ENCODE results near the gene ARL9. TPM values are rescaled to one million over a fixed set of nuclear protein-coding genes. Genes with fewer than 3 reads are reported as not detected.

The ARL9 gene
- total RNA-seq, 1 experiment from 2014 or later, result not detected

- Histone ChIP-seq H3K9me3 (ENCODE audit: control insufficient read depth, low read depth, low read length) (no peaks in the 10 kb centered on the region), H3K14ac (ENCODE audit: insufficient read depth, low read length) (no peak overlapping the region), H2AK5ac (ENCODE audit: insufficient read length, low read length) (no peak overlapping the region), H3K18ac (ENCODE audit: insufficient read length, low read depth, low read length) (no peak overlapping the region), H4K20me1 (ENCODE audit: control insufficient read depth, insufficient read depth, insufficient read length) (no peaks in the 10 kb centered on the region), H2BK12ac (ENCODE audit: insufficient read length, low read depth, low read length) (no peak overlapping the region), H2AFZ (ENCODE audit: low read length) (no peak overlapping the region), H3K23ac (ENCODE audit: insufficient read length, low read depth, low read length) (no peak overlapping the region), H3K9ac (ENCODE audit: extremely low read depth, insufficient read length, low read length) (no peak overlapping the region), H3K4me1 (ENCODE audit: insufficient read depth, low read length) (no peaks in the 10 kb centered on the region), H3K27me3 (ENCODE audit: insufficient read depth, low read length) (no peaks in the 10 kb centered on the region), H3K79me1 (ENCODE audit: insufficient read depth, low read depth, low read length, poor library complexity, severe bottlenecking) (no peaks in the 10 kb centered on the region), H3K4ac (ENCODE audit: low read depth, low read length) (no peak overlapping the region), H3K4me2 (ENCODE audit: insufficient read depth, insufficient read length, low read length) (no peak overlapping the region), H3K27ac (ENCODE audit: insufficient read length, low read depth, low read length) (no peak overlapping the region), H2BK20ac (ENCODE audit: low read depth, low read length, poor library complexity, severe bottlenecking) (no peak overlapping the region), H4K8ac (replicated peaks; ENCODE audit: insufficient read length, low read depth, low read length) (no peak overlapping the region), H3K23me2 (ENCODE audit: insufficient read length, low read depth, low read length, poor library complexity, severe bottlenecking) (no peaks in the 10 kb centered on the region), H4K5ac (ENCODE audit: insufficient read length, low read depth, low read length) (no peak overlapping the region), H3T11ph (ENCODE audit: low read length) (no peak overlapping the region), H2BK120ac (ENCODE audit: low read depth, low read length, poor library complexity, severe bottlenecking) (no peak overlapping the region), H3K79me2 (ENCODE audit: insufficient read depth, low read length) (no peaks in the 10 kb centered on the region), H3K56ac (ENCODE audit: insufficient read length, low read depth, low read length) (no peak overlapping the region), H2BK15ac (ENCODE audit: low read depth, low read length) (no peak overlapping the region), H4K91ac (ENCODE audit: insufficient read length, low read depth, low read length) (no peak overlapping the region), H2BK5ac (ENCODE audit: insufficient read length, low read length) (no peak overlapping the region)
- Mint-ChIP-seq H3K36me3 (ENCODE audit: insufficient read depth in 1 of 3, low read depth in 3 of 3) (no peaks in the 10 kb centered on the region), H3K4me3 (no peak overlapping the region), H3K27ac (no peak overlapping the region), H3K9me3 (no peaks in the 10 kb centered on the region), H3K4me1 (peaks cover 7% of the 10 kb centered on the region in 2 experiments; a peak in 3 of 4 replicates), H3K27me3 (ENCODE audit: low read depth) (peaks cover 2% of the 10 kb centered on the region)
- TF ChIP-seq CTCF (conservative IDR thresholded peaks at IDR 0.05), result no peak
- no CpG with 5 or more reads among the region's 4 CpGs for WGBS (ENCODE audit: extremely low coverage, insufficient read length, low lambda C conversion rate)
- DNase-seq, result no peak
These were observed 64.5 kb downstream of the ARL9 start for GRCh38 chr4:56570041-56570440.

Other genes with a start within 250 kb of the ARL9 start
- gene AASDH, start 118.3 kb upstream of the ARL9 start, total RNA-seq (2021), result 11.6 and 12.9 TPM in 2 replicates
- gene PPAT, start 70.2 kb upstream of the ARL9 start, total RNA-seq (2021), result 77.1 and 83.2 TPM in 2 replicates
- 391 and 392 TPM in 2 replicates for gene PAICS, start 69.5 kb upstream of the ARL9 start, total RNA-seq (2021)
- gene SRP72, start 38.2 kb upstream of the ARL9 start, total RNA-seq (2021), result 140 and 141 TPM in 2 replicates
- not detected in 2 replicates for gene HOPX, start 175.5 kb downstream of the ARL9 start, total RNA-seq (2021)

All from H9 (cell line).